ENCODE data around the gene NAALADL2.

- TF ChIP-seq CTCF (IDR thresholded peaks at IDR 0.05) (no peak), EZH2 (IDR thresholded peaks at IDR 0.05; ENCODE audit: borderline replicate concordance, insufficient read depth, low read depth, low read length, poor library complexity, severe bottlenecking) (no peak)
Observed at GRCh38 chr3:175593331-175593730, 734.2 kb downstream of the NAALADL2 start.

Measured in B cell (primary cell).